HT1080 (cell line): ENCODE data around the gene ZBTB16. TPM values are rescaled to one million over a fixed set of nuclear protein-coding genes. Genes with fewer than 3 reads are reported as not detected.

Source experiments
- DNase-seq: peaks from one replicate; pipeline ENCODE4 v3.0.0-alpha.2; 2015; ENCODE audit warnings: low read depth
- total RNA-seq: library from RNA; depleted of rRNA; stranded (reverse); fragments of >200 nt; shearing (Covaris generic); gene quantifications from 2 replicates; pipeline ENCODE4 v1.2.3, GENCODE V29; 2014

ZBTB16 gene
- total RNA-seq, 1 experiment from 2014 or later, result not detected

DNA sequence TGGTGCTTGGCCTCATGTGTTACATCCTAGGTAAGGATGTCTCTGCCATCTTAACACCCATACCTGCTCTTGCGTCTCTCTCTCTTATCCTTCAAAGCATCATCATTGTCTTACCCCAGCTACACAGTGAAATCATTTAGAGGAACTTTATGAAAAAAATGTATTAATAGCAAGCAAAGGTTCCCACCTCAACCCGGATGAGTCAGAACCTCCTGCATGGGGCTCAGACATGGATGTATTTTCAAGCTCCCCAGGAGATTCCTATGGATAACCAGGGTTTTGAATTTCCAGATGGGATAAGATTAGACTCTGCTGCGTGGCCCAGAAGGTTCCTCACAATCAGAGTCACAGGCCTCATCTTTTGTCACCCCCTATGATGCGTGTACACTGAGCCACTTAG lies 147.6 kb downstream of the ZBTB16 start:
- DNase-seq, result no peak

- peak; percentile 23 for DNase-seq
These were observed 148.9 kb downstream of the ZBTB16 start for GRCh38 chr11:114208377-114208776.

DNA sequence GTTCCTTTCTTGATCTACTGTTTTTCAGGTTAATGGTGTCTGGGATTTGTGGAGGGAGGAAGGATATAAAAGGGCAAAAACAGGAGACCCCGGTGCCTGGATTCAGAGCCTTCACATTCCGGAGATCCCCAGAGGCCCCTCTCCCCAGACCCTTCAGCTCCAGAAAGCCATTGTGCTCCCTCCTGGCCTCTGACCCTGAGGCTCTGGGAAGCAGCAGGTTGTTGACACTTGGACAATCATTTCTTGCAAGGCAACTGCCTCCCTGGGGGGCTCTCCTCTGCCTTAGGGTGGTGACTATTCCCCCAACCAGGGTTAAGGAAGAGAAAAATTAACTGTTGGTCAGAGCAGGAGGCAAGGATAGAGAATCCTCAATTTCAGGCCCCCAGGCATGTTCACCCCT lies 149.8 kb downstream of the ZBTB16 start:
- no peak for DNase-seq

GRCh38 chr11:114209904-114210303 lies 150.4 kb downstream of the ZBTB16 start:
- DNase-seq, result no peak

DNA sequence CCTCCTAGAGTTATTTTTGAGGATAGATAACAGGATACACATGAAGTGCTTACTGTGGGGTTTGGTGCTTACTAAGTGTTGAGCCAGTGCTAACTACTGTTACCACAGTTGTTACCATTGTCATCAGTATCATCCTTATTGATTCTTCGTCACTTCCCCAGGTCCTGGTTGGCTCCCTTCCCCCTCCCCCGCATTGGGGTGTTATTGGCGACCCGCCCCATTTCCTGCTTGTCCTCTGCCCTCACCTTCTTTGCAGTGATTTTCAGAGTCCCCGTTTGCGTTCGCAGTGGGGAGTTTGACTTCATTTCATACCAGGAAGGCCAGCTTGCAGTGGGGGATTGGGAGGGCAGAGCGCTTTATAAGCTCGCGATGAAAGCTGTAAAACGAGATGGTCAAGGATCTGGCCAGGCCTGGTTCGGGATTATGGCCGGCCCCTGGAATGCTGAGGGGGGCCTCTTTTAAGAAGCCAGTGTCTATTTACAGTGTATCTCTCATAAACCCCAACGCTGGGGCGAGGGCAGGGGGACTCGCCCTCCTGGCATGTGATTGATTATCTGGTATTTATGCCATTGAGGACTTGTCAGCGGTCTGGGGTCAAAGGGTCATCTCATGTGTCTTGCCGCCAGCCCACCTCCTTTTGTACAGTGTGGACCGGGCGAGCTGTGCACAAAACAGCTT lies 152.1 kb downstream of the ZBTB16 start:
- no peak for DNase-seq

DNA sequence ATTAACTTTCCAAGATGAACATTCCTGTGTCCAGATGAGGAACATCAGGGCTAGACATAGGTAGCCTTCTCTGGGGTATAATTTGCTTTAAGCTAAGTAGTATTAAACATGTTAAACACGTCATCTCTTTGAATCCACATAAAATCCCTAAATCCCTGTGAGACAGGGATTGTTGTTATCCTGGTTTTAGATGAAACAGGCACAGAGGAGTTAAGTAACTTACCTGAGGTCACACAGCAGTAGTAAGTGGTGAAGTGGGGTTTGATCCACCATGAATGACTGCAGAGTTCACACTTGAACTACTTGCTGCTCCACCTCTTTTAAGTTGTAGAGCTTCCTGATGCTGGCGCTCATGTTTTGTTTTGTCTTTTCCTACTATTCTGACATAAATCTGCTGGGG lies 154.1 kb downstream of the ZBTB16 start:
- DNase-seq, result no peak

- no peak for DNase-seq
These were observed 155.9 kb downstream of the ZBTB16 start for GRCh38 chr11:114215428-114215827.

- DNase-seq, result no peak
These were observed 156.6 kb downstream of the ZBTB16 start for GRCh38 chr11:114215871-114216795.

- no peak for DNase-seq
These were observed 157.3 kb downstream of the ZBTB16 start for GRCh38 chr11:114216796-114217180.

GRCh38 chr11:114218508-114218907 lies 159.0 kb downstream of the ZBTB16 start:
- no peak for DNase-seq

DNA sequence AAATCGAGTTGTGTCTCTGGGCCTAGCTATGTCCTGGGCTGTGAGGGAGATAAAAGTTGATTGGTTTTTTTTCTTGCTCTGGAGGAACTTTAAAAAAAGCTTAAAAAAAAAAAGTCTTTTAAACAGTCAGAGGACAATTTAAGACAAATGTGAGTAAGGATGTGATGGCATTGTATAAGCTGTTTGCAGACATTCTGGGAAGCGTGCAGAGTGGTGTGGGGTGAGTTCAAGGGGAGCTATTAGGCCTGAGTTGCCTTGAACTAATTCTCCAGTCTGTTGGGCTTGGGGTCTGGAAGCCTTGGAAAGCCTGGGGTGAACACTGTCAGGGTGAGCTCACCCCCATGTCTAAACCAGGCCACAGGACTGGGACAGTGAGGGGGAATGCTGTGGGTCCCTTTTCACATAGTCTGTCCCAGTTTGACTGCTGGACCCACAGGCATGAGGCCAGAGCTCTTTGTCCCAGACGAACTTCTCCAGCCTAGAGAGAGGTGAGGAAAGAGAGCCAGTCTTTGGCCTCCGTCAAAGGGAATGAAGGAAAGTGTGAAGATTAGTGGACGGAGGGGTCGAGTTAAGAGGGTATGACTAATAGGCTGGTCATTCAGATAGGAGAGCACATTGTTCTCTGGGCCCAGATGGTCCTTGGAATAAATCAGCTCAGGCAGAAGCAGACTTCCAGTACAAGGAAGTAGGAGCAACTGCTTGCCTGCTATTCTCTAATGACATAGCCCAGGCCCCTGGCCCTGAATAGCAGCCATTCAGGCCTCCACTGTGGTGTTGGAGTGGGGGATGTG lies 160.2 kb downstream of the ZBTB16 start:
- DNase-seq, result peak; percentile 41

GRCh38 chr11:114221037-114221436 lies 161.5 kb downstream of the ZBTB16 start:
- no peak for DNase-seq

- no peak for DNase-seq
These were observed 166.2 kb downstream of the ZBTB16 start for GRCh38 chr11:114225661-114226060.

DNA sequence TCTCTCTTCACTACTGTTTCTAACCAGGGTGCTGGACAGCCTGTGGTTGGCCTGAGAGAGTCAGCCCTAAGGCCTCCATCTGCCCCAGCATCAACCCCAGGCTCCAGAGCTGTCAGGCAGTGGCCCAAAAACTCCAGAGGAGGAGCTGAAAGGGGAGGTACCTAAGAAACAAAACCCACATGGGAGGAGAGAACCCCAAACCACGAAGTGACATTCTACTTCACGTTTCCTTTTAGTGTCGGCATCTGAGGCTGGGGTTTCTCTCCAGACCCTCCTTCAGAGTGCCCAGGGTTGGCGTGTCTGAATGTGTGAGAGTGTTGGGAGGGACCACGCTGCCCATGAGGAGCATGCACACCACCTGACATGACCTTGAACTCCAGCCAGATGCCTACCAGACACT lies 166.8 kb downstream of the ZBTB16 start:
- no peak for DNase-seq

DNA sequence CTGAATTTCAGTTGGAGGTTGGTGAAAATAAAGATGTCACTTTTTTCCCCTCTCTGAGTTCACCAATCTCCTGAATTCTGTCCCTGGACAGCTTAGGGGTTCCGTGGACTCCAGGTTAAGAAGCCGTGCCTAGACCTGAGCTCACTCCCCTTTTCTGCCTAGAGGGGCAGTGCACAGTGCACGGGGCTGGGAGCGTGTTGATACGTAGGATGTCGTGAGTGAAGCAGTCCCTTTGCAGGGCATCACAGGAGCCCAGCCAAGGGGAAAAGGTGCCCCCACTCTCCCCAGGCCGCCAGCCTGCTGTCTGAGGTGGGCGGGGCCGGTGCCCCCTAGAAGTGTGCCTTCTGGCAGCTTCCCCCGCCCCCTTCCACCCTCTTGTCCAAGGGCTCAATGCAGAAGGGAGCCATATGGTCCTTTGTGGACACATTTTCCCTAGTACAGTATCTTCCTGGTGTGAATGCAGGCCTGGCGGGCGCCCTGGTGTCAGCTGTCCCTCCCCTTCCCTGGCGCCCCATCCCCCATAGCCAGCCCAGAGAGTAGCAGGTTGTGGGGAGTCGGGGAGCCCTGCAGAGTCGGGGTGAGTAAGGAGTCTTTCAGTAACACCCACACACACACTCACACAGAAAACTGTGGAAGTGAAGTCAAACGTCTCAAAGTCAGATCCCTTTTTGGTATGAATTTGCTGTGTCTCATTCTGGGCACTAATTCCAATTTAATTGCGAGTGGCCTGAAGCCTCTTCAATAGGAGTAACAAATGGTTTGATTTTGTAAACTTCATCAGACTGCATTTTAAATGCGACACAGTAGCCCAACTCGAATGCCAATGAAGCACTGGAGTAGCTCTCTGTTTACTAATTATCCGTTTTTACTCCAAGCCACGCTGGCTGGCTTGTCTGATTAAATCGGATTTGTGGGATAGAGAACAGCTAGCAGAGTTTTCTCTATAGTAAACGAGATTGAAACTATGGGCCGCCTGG lies 169.2 kb downstream of the ZBTB16 start:
- no peak for DNase-seq

DNA sequence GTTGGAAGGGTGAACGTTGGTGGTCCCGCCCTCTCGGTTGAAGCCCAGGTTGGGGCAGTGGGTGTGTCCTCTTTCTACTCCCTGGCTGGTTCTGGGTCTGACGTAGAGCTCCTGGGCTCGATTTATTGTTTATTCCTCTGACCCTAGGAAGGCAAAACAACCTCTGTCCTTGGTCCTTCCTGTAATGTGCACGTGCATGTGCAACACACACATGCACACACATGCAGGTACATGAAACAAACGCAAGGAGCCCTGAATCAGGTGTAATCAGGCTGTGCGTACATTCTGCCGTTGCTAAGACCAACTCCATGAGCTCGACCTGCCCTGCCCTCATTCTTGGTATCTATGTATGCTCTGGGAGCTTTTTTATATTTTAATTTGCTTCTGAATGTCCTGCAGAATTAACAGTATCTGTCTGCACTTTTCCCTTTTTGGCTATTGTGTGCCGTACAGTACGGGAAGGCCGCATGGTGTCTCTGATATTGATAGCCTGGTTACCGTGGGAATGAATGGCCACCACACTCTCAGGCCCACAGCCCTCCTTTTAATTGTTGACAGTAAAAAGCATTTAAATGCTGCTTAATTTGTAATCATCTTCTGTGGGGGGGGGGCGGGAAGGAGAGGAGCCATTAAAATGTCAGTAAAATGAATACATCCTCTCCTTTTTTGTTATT lies 170.7 kb downstream of the ZBTB16 start:
- no peak for DNase-seq

- no peak for DNase-seq
These were observed 173.0 kb downstream of the ZBTB16 start for GRCh38 chr11:114232400-114233059.

- no peak for DNase-seq
These were observed 174.2 kb downstream of the ZBTB16 start for GRCh38 chr11:114233755-114234154.

DNA sequence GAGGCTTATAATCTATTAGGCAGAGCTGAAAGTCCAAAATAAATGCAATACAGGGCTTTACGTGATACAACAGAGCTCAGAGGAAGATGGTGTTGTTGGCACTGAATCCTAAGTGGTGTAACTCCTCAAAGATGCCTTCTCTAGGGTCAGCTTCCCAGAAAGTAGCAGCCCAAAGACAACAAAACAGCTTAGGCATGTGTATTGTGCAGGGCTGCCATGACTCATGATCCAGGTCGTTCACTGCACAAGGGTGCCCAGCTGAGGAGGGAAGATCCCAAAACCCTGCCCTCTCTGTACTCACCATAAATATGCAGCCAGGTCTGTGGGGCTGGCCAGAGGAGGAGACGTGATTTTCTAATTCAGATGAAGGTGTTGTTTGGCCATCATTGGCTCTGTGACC lies 177.3 kb downstream of the ZBTB16 start:
- DNase-seq, result no peak
